ENCODE results near the gene ERBB2. TPM values are rescaled to one million over a fixed set of nuclear protein-coding genes. Genes with fewer than 3 reads are reported as not detected.

The ERBB2 gene
- total RNA-seq, 4 donors from 2014 or later: 8.5 to 13.2 (median 12.3) TPM

DNA sequence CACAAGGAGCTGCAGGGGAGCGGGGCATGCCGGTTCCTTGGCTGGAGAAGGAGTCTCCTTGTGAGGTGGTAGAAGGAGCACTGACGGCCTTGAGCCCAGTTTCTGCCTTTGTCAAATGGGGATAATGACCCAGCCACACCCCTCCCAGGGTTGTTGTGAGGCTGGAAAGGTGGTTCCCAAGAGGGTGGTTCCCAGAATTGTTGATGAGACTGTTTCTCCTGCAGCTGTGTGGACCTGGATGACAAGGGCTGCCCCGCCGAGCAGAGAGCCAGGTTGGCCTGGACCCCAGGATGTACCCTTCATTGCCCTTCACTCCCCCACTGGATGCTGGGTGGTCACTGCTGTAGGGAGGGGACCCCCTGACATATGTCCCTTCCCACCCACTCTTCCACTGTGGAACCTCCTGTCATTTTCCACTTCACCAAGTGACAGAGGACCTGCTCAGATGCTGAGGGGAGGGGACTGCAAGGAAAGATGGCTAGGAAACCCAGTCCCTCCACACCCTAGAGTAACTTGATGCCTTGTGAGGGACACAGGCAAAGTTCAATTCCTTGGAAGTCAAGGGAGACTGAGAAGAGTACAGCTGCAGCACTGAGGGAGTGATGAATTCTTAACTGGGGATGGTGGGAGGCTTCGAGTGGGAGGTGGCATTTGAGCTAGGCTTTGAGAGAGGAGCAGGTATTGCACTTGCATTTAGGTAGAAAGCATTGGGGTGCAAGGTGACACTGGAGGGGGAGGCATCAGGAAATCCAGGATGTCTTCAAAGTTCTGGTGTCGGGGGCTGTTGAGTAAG, 19.9 kb downstream of the ERBB2 start:
- TF ChIP-seq, protein P1, sequence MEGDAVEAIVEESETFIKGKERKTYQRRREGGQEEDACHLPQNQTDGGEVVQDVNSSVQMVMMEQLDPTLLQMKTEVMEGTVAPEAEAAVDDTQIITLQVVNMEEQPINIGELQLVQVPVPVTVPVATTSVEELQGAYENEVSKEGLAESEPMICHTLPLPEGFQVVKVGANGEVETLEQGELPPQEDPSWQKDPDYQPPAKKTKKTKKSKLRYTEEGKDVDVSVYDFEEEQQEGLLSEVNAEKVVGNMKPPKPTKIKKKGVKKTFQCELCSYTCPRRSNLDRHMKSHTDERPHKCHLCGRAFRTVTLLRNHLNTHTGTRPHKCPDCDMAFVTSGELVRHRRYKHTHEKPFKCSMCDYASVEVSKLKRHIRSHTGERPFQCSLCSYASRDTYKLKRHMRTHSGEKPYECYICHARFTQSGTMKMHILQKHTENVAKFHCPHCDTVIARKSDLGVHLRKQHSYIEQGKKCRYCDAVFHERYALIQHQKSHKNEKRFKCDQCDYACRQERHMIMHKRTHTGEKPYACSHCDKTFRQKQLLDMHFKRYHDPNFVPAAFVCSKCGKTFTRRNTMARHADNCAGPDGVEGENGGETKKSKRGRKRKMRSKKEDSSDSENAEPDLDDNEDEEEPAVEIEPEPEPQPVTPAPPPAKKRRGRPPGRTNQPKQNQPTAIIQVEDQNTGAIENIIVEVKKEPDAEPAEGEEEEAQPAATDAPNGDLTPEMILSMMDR (IDR thresholded peaks at IDR 0.05; ENCODE audit: low read depth): no peak

DNA sequence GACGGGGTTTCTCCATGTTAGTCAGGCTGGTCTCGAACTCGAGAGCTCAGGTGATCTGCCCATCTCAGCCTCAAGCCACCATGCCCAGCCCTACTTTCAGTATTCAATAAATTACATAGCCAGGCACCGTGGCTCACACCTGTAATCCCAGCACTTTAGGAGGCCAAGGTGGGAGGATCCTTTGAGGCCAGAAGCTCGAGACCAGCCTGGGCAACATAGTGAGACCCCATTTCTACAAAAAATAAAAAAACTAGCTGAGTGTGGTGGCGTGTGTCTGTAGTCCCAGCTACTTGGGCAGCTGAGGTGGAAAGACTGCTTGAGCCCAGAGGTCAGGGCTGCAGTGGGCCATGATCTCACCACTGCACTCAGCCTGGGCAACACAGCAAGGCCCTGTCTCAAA, 22.2 kb downstream of the ERBB2 start:
- TF ChIP-seq, protein P1 (IDR thresholded peaks at IDR 0.05; ENCODE audit: low read depth): no peak

DNA sequence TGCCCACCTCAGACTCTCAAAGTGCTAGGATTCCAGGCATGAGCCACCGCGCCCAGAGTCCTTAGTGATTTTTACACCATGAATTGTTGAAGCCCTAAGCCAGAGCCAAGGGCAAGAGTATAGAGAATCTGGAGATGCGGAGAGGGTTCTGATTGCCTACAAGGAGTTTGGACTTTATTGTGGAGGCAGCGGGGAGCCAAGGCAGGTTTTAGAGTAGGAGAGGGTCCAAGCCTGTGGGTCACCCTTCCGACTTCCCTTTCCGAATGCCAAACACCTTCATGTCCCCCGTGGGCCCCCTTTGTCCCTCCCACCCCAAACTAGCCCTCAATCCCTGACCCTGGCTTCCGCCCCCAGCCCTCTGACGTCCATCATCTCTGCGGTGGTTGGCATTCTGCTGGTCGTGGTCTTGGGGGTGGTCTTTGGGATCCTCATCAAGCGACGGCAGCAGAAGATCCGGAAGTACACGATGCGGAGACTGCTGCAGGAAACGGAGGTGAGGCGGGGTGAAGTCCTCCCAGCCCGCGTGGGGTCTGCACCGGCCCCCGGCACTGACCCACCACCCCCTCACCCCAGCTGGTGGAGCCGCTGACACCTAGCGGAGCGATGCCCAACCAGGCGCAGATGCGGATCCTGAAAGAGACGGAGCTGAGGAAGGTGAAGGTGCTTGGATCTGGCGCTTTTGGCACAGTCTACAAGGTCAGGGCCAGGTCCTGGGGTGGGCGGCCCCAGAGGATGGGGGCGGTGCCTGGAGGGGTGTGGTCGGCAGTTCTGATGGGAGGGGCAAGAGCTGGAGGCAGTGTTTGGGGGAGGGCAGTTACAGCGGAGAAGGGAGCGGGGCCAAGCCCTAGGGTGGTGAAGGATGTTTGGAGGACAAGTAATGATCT, 23.3 kb downstream of the ERBB2 start:
- TF ChIP-seq, protein P1 (IDR thresholded peaks at IDR 0.05; ENCODE audit: low read depth): no peak

DNA sequence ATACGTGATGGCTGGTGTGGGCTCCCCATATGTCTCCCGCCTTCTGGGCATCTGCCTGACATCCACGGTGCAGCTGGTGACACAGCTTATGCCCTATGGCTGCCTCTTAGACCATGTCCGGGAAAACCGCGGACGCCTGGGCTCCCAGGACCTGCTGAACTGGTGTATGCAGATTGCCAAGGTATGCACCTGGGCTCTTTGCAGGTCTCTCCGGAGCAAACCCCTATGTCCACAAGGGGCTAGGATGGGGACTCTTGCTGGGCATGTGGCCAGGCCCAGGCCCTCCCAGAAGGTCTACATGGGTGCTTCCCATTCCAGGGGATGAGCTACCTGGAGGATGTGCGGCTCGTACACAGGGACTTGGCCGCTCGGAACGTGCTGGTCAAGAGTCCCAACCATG, 24.9 kb downstream of the ERBB2 start:
- TF ChIP-seq, protein P1 (IDR thresholded peaks at IDR 0.05; ENCODE audit: low read depth): no peak

DNA sequence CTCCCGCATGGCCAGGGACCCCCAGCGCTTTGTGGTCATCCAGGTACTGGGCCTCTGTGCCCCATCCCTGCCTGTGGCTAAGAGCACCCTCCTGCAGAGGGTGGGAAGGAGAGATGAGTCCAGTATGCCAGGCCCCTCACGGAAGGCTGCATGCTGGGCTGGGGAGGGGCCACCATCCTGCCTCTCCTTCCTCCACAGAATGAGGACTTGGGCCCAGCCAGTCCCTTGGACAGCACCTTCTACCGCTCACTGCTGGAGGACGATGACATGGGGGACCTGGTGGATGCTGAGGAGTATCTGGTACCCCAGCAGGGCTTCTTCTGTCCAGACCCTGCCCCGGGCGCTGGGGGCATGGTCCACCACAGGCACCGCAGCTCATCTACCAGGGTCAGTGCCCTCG, 26.8 kb downstream of the ERBB2 start:
- TF ChIP-seq, protein P1 (IDR thresholded peaks at IDR 0.05; ENCODE audit: low read depth): no peak

DNA sequence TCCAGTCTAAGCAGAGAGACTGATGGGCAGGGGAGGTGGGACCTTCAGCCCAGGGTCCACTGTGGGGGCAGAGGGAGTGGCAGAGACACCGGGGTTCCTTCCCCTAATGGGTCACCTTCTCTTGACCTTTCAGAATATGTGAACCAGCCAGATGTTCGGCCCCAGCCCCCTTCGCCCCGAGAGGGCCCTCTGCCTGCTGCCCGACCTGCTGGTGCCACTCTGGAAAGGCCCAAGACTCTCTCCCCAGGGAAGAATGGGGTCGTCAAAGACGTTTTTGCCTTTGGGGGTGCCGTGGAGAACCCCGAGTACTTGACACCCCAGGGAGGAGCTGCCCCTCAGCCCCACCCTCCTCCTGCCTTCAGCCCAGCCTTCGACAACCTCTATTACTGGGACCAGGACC, 27.7 kb downstream of the ERBB2 start:
- TF ChIP-seq, protein P1 (IDR thresholded peaks at IDR 0.05; ENCODE audit: low read depth): no peak

DNA sequence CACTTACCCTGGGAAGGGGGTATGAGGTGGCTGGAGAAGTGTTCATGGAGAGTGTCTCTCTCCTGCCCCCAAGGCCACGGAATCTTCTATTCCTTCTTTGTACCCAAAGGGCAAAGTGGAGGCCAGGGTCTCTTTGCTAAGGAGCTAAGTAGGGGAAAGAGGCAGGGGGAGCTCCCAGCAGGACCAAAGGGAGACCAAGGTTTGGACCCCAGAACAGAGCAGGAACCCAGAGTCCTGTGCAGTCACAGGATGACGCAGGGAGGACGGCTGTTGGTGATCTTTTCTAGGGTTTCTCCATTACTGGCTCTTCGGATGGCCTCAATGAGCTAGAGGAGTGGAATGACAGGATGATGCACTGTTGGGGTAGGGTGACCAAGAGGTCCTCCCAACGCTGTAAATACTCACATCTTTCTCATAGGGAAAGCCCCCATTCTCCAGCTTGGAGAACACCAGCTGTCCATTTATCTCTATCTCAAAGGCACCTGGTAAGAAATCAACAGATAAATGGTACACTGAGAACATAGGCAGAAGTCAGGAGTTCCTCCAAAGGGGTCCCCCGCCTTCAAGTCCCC, 29.5 kb downstream of the ERBB2 start:
- TF ChIP-seq, protein P1 (IDR thresholded peaks at IDR 0.05; ENCODE audit: low read depth): no peak
